Spleen (tissue), 11 donors: ENCODE measurements around the gene ACSL1. TPM values are rescaled to one million over a fixed set of nuclear protein-coding genes. Genes with fewer than 3 reads are reported as not detected.
A peak's percentile ranks its signal among the peaks of the same experiment; 100 is the strongest.

Experiments
- DNase-seq: peaks from one replicate; pipeline ENCODE4 v3.0.0-alpha.2; 2020
- H3K27ac ChIP-seq, 8 donors: fragments of 200-600 bp; sonication (generic) in 7 of 8; 1 replicate in 4 of 8; 2 replicates in 4 of 8; pipeline versions ENCODE4 v1.5.0 to v1.8.0; 2016 to 2021; ENCODE audit warnings: inconsistent platforms in 4 of 8, mild to moderate bottlenecking in 4 of 8, moderate library complexity in 1 of 8
- H3K27me3 ChIP-seq, 7 donors: fragments of 200-600 bp; sonication (generic) in 6 of 7; replicated peaks in 1 of 7; 1 replicate in 4 of 7; 2 replicates in 3 of 7; pipeline versions ENCODE4 v1.5.0 to v1.8.0; 2016 to 2021; ENCODE audit warnings: inconsistent platforms in 3 of 7, mild to moderate bottlenecking in 1 of 7
- H3K36me3 ChIP-seq, 6 donors: fragments of 200-600 bp; sonication (generic) in 5 of 6; 1 replicate in 4 of 6; 2 replicates in 2 of 6; pipeline versions ENCODE4 v1.5.0 to v1.8.0; 2016 to 2021; ENCODE audit warnings: inconsistent platforms in 2 of 6
- H3K4me1 ChIP-seq, 6 donors: fragments of 200-600 bp; sonication (generic) in 5 of 6; 1 replicate in 3 of 6; 2 replicates in 3 of 6; pipeline versions ENCODE4 v1.5.0 to v1.8.0; 2016 to 2021; ENCODE audit warnings: inconsistent platforms in 3 of 6
- H3K4me3 ChIP-seq, 8 donors: fragments of 200-600 bp; sonication (generic) in 7 of 8; 1 replicate in 4 of 8; 2 replicates in 4 of 8; pipeline versions ENCODE4 v1.5.0 to v1.8.0; 2016 to 2021; ENCODE audit warnings: inconsistent platforms in 4 of 8, mild to moderate bottlenecking in 4 of 8, moderate library complexity in 2 of 8
- H3K9me3 ChIP-seq, 8 donors: fragments of 200-600 bp; sonication (generic) in 7 of 8; 1 replicate in 4 of 8; 2 replicates in 4 of 8; pipeline versions ENCODE4 v1.5.0 to v1.8.0; 2016 to 2021; ENCODE audit warnings: inconsistent platforms in 4 of 8
- CTCF ChIP-seq, 11 experiments: fragments of 200-600 bp in 7 of 11; fragments of 450-650 bp in 4 of 11; sonication (generic) in 4 of 11; IDR thresholded peaks in 8 of 11; conservative IDR thresholded peaks in 3 of 11; 1 replicate in 7 of 11; 2 replicates in 4 of 11; pipeline versions ENCODE4 v1.4.0 to v1.8.0; 2016 to 2021; ENCODE audit warnings: antibody characterized with exemption in 11 of 11, inconsistent platforms in 4 of 11, mild to moderate bottlenecking in 1 of 11
- POLR2A ChIP-seq, 3 donors: fragments of 450-650 bp; IDR thresholded peaks; one replicate each; pipeline ENCODE4 v1.5.1; 2017; ENCODE audit warnings: antibody characterized with exemption in 3 of 3, mild to moderate bottlenecking in 1 of 3
- POLR2AphosphoS5 ChIP-seq, 3 donors: sonication (generic); formaldehyde crosslinking; IDR thresholded peaks; one replicate each; pipeline ENCODE4 v1.5.1; 2017; ENCODE audit warnings: antibody characterized with exemption in 3 of 3
- WGBS, 5 donors: extraction: QIAGEN DNeasy Blood & Tissue Kit in 3 of 5; methylation state at CpG; one replicate each; pipeline versions ENCODE4 v1.1.5 to v1.1.7; 2013 to 2018; 5-methylcytosine and 5-hydroxymethylcytosine counted together
- intact Hi-C: fragments of 100-400 bp; cut with DNase I; formaldehyde crosslinking; loops from one replicate; pipeline ENCODE4 v1.15.0; 2023; ENCODE audit warnings: low total_unique reads
- polyA plus RNA-seq, 3 donors: library from polyadenylated mRNA; stranded (reverse); fragments of 200-250 nt; gene quantifications; one replicate each; pipeline ENCODE4 v1.2.1, GENCODE V29; 2013
- total RNA-seq, 7 donors: library from RNA; depleted of rRNA in 3 of 7; stranded (reverse); fragments of >200 nt in 3 of 7; fragmentation: NEBNext Ultra II Directional in 4 of 7; extraction: Animal tissue kit (Norgen Biotek cat#: 25700) in 4 of 7; gene quantifications; one replicate each; pipeline versions ENCODE4 v1.1.0 to v1.2.1, GENCODE V29; 2016 to 2021
- donor health status: healthy with polysubstance abuse.
- donor health status: DM: no; HTN: no; CAD: no; lungs with moderate emphysema.
- donor health status: DM: no; HTN: no; CAD: no.
- donor health status: Bipolar disorder and iron deficiency.
- donor health status: healthy.
- donor health status: DM: no; HTN: no; CAD: no.
- donor health status: DM: yes; HTN: yes; CAD: no.

Gene ACSL1
- total and polyA plus RNA-seq, 10 donors: 17.6 to 333 (median 118) TPM

GRCh38 chr4:184823014-184823413 lies 2.8 kb downstream of the ACSL1 start:
- no peak for DNase-seq
- TF ChIP-seq CTCF (IDR thresholded peaks at IDR 0.05 in 8 of 11, conservative IDR thresholded peaks at IDR 0.05 in 3 of 11) (no peak), POLR2A (IDR thresholded peaks at IDR 0.05) (no peak), POLR2AphosphoS5 (IDR thresholded peaks at IDR 0.05) (no peak)
- no peaks in the 10 kb centered on the region for H3K9me3 ChIP-seq
- intact Hi-C loops: no loop called here
- no peaks in the 10 kb centered on the region for H3K27me3 ChIP-seq
- peak overlapping the region in 3 of 8 donors; percentile 69 to 93 (median 74) for H3K4me3 ChIP-seq
- WGBS, 5 donors: 88 to 97% (median 95%) methylated on average over 2 of the region's 2 CpGs
- H3K27ac ChIP-seq: peak overlapping the region in 7 of 8 donors; percentile 40 to 96 (median 91)
- peaks cover 12 to 79% (median 55%) of the 10 kb centered on the region in 6 donors for H3K4me1 ChIP-seq
- no peaks in the 10 kb centered on the region for H3K36me3 ChIP-seq

- intact Hi-C loops: no loop called here
- 95 to 98% (median 98%) methylated on average over 9 of the region's 9 CpGs for whole genome bisulfite sequencing, 5 donors
- Histone ChIP-seq H3K27ac (peak overlapping the region in 7 of 8 donors; percentile 40 to 96 (median 91)), H3K9me3 (no peaks in the 10 kb centered on the region), H3K4me1 (peaks cover 12 to 83% (median 62%) of the 10 kb centered on the region in 6 donors), H3K27me3 (no peaks in the 10 kb centered on the region), H3K36me3 (no peaks in the 10 kb centered on the region), H3K4me3 (peak overlapping the region in 3 of 8 donors; percentile 69 to 93 (median 74))
- peak in 1 of 3 donors; percentile 2 for TF ChIP-seq POLR2AphosphoS5 (IDR thresholded peaks at IDR 0.05)
- no peak for TF ChIP-seq POLR2A (IDR thresholded peaks at IDR 0.05)
- DNase-seq: no peak
These were observed 3.4 kb downstream of the ACSL1 start for GRCh38 chr4:184822356-184822755.

GRCh38 chr4:184821242-184821641 lies 4.5 kb downstream of the ACSL1 start:
- H3K9me3 ChIP-seq: no peaks in the 10 kb centered on the region
- H3K4me3 ChIP-seq: peak overlapping the region in 3 of 8 donors; percentile 16 to 93 (median 19)
- DNase-seq: no peak
- 62 to 82% (median 71%) methylated on average over 2 of the region's 2 CpGs for WGBS, 5 donors
- peak overlapping the region in 6 of 8 donors; percentile 42 to 96 (median 92) for H3K27ac ChIP-seq
- H3K27me3 ChIP-seq: no peaks in the 10 kb centered on the region
- intact Hi-C loops: no loop called here
- TF ChIP-seq POLR2A (IDR thresholded peaks at IDR 0.05): no peak
- no peak for TF ChIP-seq POLR2AphosphoS5 (IDR thresholded peaks at IDR 0.05)
- no peak for TF ChIP-seq CTCF (IDR thresholded peaks at IDR 0.05 in 8 of 11, conservative IDR thresholded peaks at IDR 0.05 in 3 of 11)
- H3K36me3 ChIP-seq: no peaks in the 10 kb centered on the region
- peaks cover 9 to 83% (median 64%) of the 10 kb centered on the region in 6 donors for H3K4me1 ChIP-seq

- Histone ChIP-seq H3K27ac (peak overlapping the region in 7 of 8 donors; percentile 5 to 96 (median 91)), H3K9me3 (no peaks in the 10 kb centered on the region), H3K27me3 (no peaks in the 10 kb centered on the region), H3K4me3 (peak overlapping the region in 3 of 8 donors; percentile 16 to 93 (median 19)), H3K36me3 (no peaks in the 10 kb centered on the region), H3K4me1 (peaks cover 20 to 91% (median 73%) of the 10 kb centered on the region in 6 donors)
- intact Hi-C loops: no loop called here
- no peak for TF ChIP-seq POLR2A (IDR thresholded peaks at IDR 0.05)
- peak in 2 of 3 donors; percentile 41 to 73 for TF ChIP-seq POLR2AphosphoS5 (IDR thresholded peaks at IDR 0.05)
- no peak for DNase-seq
- WGBS, 5 donors: 54 to 83% (median 70%) methylated on average over 4 to 6 of the region's 6 CpGs
These were observed 6.0 kb downstream of the ACSL1 start for GRCh38 chr4:184819786-184820185.

GRCh38 chr4:184818216-184818564 lies 7.6 kb downstream of the ACSL1 start:
- no peaks in the 10 kb centered on the region for H3K9me3 ChIP-seq
- H3K4me3 ChIP-seq: peak overlapping the region in 1 of 8 donors; percentile 17
- peak overlapping the region in 5 of 8 donors; percentile 52 to 96 (median 93) for H3K27ac ChIP-seq
- H3K36me3 ChIP-seq: no peaks in the 10 kb centered on the region
- no peak for DNase-seq
- 70 to 77% (median 72%) methylated on average over 4 of the region's 4 CpGs for WGBS, 5 donors
- peaks cover 18 to 92% (median 66%) of the 10 kb centered on the region in 6 donors for H3K4me1 ChIP-seq
- no peak for TF ChIP-seq CTCF (IDR thresholded peaks at IDR 0.05 in 8 of 11, conservative IDR thresholded peaks at IDR 0.05 in 3 of 11)
- TF ChIP-seq POLR2A (IDR thresholded peaks at IDR 0.05): no peak
- no peak for TF ChIP-seq POLR2AphosphoS5 (IDR thresholded peaks at IDR 0.05)
- H3K27me3 ChIP-seq: no peaks in the 10 kb centered on the region
- intact Hi-C loops: no loop called here
